ENCODE results near the gene MON2. TPM values are rescaled to one million over a fixed set of nuclear protein-coding genes. Genes with fewer than 3 reads are reported as not detected.
"Not testable (repeated sequence)": the region's sequence is repeated elsewhere in the genome, so short reads cannot be mapped to it uniquely, and the experiment has no call there.

MON2 gene
- total and polyA plus RNA-seq, 8 donors, result 3.1 to 191 (median 55.3) TPM

DNA sequence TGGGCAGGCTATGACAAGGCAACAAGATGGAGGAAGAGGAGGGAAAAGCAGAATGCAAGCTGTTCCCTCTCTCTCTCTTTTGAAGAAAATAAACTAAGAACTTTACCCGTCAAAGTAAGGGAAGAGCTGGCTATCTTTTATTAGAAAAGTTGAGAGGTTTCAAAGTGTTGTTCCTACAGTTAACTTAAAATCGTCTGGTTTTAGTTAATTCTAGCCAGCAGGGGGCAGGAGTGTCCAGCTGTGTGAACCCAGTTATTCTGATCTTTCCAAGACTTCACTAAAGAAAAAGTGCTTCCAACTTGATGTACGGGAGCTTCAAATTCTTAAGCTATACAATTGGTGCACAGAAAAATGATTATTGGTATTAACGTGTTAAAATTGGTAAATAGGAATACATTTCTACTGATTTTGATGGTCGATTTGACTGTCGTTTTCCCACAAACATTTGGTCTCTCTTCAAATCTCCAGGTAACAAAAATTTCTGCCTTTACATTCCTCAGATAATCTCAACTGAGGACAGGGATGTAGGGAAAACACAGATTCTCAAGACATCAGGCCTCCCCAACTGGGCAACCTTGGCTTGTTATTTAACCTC is 28.4 kb upstream of the MON2 start:
- 8 to 17% (median 11%) methylated on average over 6 of the region's 6 CpGs for WGBS, 5 donors
- no peak overlapping the region for H3K4me3 ChIP-seq
- peaks cover 10 to 24% (median 18%) of the 10 kb centered on the region in 4 donors for H3K4me1 ChIP-seq
- TF ChIP-seq, protein P1, sequence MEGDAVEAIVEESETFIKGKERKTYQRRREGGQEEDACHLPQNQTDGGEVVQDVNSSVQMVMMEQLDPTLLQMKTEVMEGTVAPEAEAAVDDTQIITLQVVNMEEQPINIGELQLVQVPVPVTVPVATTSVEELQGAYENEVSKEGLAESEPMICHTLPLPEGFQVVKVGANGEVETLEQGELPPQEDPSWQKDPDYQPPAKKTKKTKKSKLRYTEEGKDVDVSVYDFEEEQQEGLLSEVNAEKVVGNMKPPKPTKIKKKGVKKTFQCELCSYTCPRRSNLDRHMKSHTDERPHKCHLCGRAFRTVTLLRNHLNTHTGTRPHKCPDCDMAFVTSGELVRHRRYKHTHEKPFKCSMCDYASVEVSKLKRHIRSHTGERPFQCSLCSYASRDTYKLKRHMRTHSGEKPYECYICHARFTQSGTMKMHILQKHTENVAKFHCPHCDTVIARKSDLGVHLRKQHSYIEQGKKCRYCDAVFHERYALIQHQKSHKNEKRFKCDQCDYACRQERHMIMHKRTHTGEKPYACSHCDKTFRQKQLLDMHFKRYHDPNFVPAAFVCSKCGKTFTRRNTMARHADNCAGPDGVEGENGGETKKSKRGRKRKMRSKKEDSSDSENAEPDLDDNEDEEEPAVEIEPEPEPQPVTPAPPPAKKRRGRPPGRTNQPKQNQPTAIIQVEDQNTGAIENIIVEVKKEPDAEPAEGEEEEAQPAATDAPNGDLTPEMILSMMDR (IDR thresholded peaks at IDR 0.05), result peak in 5 of 7 experiments; percentile 18 to 64 (median 57)
- no peak for TF ChIP-seq POLR2AphosphoS5 (IDR thresholded peaks at IDR 0.05)
- intact Hi-C loops (cut with DNase I; ENCODE audit: low total_unique reads), result loop anchor here (10.0 kb wide), 1 partner anchor 367 kb away; no protein-coding TSS in a partner anchor
- H3K9me3 ChIP-seq, result peaks cover 0 to 7% (median 0%) of the 10 kb centered on the region in 4 donors
- H3K27ac ChIP-seq, result no peak overlapping the region
- H3K27me3 ChIP-seq, result peaks cover 0 to 21% (median 11%) of the 10 kb centered on the region in 3 donors
- H3K36me3 ChIP-seq, result no peaks in the 10 kb centered on the region
- peak; percentile 54 to 79 for DNase-seq

- Histone ChIP-seq H3K9me3 (peaks cover 3 to 25% (median 15%) of the 10 kb centered on the region in 4 donors), H3K27me3 (no peaks in the 10 kb centered on the region), H3K4me3 (no peak overlapping the region), H3K27ac (no peak overlapping the region), H3K36me3 (no peaks in the 10 kb centered on the region), H3K4me1 (no peaks in the 10 kb centered on the region)
- TF ChIP-seq POLR2AphosphoS5 (IDR thresholded peaks at IDR 0.05) (no peak), EP300 (IDR thresholded peaks at IDR 0.05) (no peak), POLR2A (IDR thresholded peaks at IDR 0.05) (no peak)
- TF ChIP-seq, protein P1 (IDR thresholded peaks at IDR 0.05), result no peak
- WGBS, 5 donors, result 47 to 74% (median 54%) methylated on average over 2 of the region's 2 CpGs
- intact Hi-C loops (cut with DNase I; ENCODE audit: low total_unique reads), result no loop called here
- DNase-seq, result no peak
These were observed 19.7 kb upstream of the MON2 start for GRCh38 chr12:62446754-62447452.

GRCh38 chr12:62448436-62448835 is 18.2 kb upstream of the MON2 start:
- Histone ChIP-seq H3K27me3 (no peaks in the 10 kb centered on the region), H3K4me1 (no peaks in the 10 kb centered on the region), H3K4me3 (no peak overlapping the region), H3K27ac (no peak overlapping the region), H3K36me3 (no peaks in the 10 kb centered on the region), H3K9me3 (peaks cover 3 to 22% (median 13%) of the 10 kb centered on the region in 4 donors)
- intact Hi-C loops (cut with DNase I; ENCODE audit: low total_unique reads), result no loop called here
- no peak for DNase-seq
- WGBS, 5 donors, result 82 to 90% (median 85%) methylated on average over 3 of the region's 3 CpGs
- TF ChIP-seq POLR2AphosphoS5 (IDR thresholded peaks at IDR 0.05) (no peak), EP300 (IDR thresholded peaks at IDR 0.05) (no peak), POLR2A (IDR thresholded peaks at IDR 0.05) (no peak)
- TF ChIP-seq, protein P1 (IDR thresholded peaks at IDR 0.05), result no peak

DNA sequence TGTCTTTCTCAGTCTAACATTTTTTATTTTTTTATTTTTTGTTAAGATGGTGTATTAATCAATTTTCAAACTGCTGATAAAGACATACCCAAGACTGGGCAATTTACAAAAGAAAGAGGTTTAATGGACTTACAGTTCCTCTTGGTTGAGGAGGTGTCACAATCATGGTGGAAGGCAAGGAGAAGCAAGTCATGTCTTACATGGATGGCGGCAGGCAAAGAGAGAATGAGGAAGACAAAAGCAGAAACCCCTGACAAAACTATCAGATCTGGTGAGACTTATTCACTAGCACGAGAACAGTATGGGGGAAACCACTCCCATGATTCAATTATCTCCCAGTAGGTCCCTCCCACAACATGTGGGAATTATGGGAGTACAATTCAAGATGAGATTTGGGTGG is 11.2 kb upstream of the MON2 start:
- H3K4me3 ChIP-seq; H3K27me3 ChIP-seq; H3K27ac ChIP-seq; intact Hi-C loops (cut with DNase I; ENCODE audit: low total_unique reads); H3K9me3 ChIP-seq; H3K36me3 ChIP-seq; DNase-seq; H3K4me1 ChIP-seq: not testable (repeated sequence)
- WGBS, 5 donors, result 42 to 86% (median 67%) methylated on average over 2 of the region's 2 CpGs

- Histone ChIP-seq H3K36me3 (no peaks in the 10 kb centered on the region), H3K9me3 (peaks cover 0 to 12% (median 5%) of the 10 kb centered on the region in 4 donors), H3K27me3 (no peaks in the 10 kb centered on the region), H3K4me3 (no peak overlapping the region), H3K27ac (no peak overlapping the region), H3K4me1 (no peaks in the 10 kb centered on the region)
- intact Hi-C loops (cut with DNase I; ENCODE audit: low total_unique reads), result no loop called here
- 74 to 85% (median 81%) methylated on average over 3 of the region's 3 CpGs for WGBS, 5 donors
- no peak for DNase-seq
- no peak for TF ChIP-seq POLR2AphosphoS5 (IDR thresholded peaks at IDR 0.05)
- no peak for TF ChIP-seq EP300 (IDR thresholded peaks at IDR 0.05)
- TF ChIP-seq, protein P1 (IDR thresholded peaks at IDR 0.05), result no peak
- TF ChIP-seq POLR2A (IDR thresholded peaks at IDR 0.05), result no peak
These were observed 8.0 kb upstream of the MON2 start for GRCh38 chr12:62458626-62459025.

Measured in stomach (tissue), 9 donors.